HUES6 (cell line): Measurements from ENCODE around the gene COL4A2.

ENCODE experiments used
- H3K27ac ChIP-seq: 2 replicates; pipeline ENCODE4 v1.7.0; 2013; ENCODE audit warnings: low read depth, mild to moderate bottlenecking, low read length, inconsistent platforms
- H3K27me3 ChIP-seq: 2 replicates; pipeline ENCODE4 v1.6.1; 2013; ENCODE audit warnings: low read length; ENCODE audit not compliant: control insufficient read depth, insufficient read depth
- H3K36me3 ChIP-seq: 2 replicates; pipeline ENCODE4 v1.6.1; 2013; ENCODE audit warnings: low read length; ENCODE audit not compliant: control insufficient read depth, insufficient read depth
- H3K4me1 ChIP-seq: 2 replicates; pipeline ENCODE4 v1.6.1; 2013; ENCODE audit warnings: low read length; ENCODE audit not compliant: control insufficient read depth, insufficient read depth
- H3K4me3 ChIP-seq: 2 replicates; pipeline ENCODE4 v1.5.1; 2013; ENCODE audit warnings: low read depth, low read length
- H3K9ac ChIP-seq: one replicate; pipeline ENCODE4 v1.6.1; 2013; ENCODE audit warnings: mild to moderate bottlenecking, low read length
- H3K9me3 ChIP-seq: 2 replicates; pipeline ENCODE4 v1.6.1; 2013; ENCODE audit warnings: low read depth, low read length; ENCODE audit not compliant: control insufficient read depth, insufficient read depth

COL4A2 gene

GRCh38 chr13:110546378-110546777 lies 239.3 kb downstream of the COL4A2 start:
- Histone ChIP-seq H3K27me3 (no peaks in the 10 kb centered on the region), H3K9ac (no peak overlapping the region), H3K4me1 (peaks cover 9% of the 10 kb centered on the region; the same call in 1 of the 2 replicates), H3K4me3 (no peak overlapping the region), H3K36me3 (peaks cover 15% of the 10 kb centered on the region; the same call in 1 of the 2 replicates), H3K9me3 (peaks cover 14% of the 10 kb centered on the region; the same call in 1 of the 2 replicates), H3K27ac (no peak overlapping the region)

- Histone ChIP-seq H3K4me1 (peaks cover 7% of the 10 kb centered on the region; the same call in 1 of the 2 replicates), H3K27ac (no peak overlapping the region), H3K4me3 (no peak overlapping the region)
Measured at GRCh38 chr13:110546926-110547325, 239.8 kb downstream of the COL4A2 start.

GRCh38 chr13:110548891-110549794 lies 242.1 kb downstream of the COL4A2 start:
- Histone ChIP-seq H3K4me3 (no peak overlapping the region), H3K27ac (no peak overlapping the region), H3K9me3 (peaks cover 14% of the 10 kb centered on the region; the same call in 1 of the 2 replicates), H3K36me3 (peaks cover 15% of the 10 kb centered on the region; the same call in 1 of the 2 replicates), H3K27me3 (no peaks in the 10 kb centered on the region), H3K9ac (no peak overlapping the region), H3K4me1 (peaks cover 7% of the 10 kb centered on the region; the same call in 1 of the 2 replicates)

More at GRCh38 chr13:110546926-110547325, 239.8 kb downstream of the COL4A2 start:
- H3K36me3 ChIP-seq, result peaks cover 15% of the 10 kb centered on the region; the same call in 1 of the 2 replicates
- H3K27me3 ChIP-seq, result no peaks in the 10 kb centered on the region
- H3K9me3 ChIP-seq, result peaks cover 14% of the 10 kb centered on the region; the same call in 1 of the 2 replicates
- H3K9ac ChIP-seq, result no peak overlapping the region

- Histone ChIP-seq H3K9me3 (peaks cover 9% of the 10 kb centered on the region; the same call in 1 of the 2 replicates), H3K4me3 (no peak overlapping the region), H3K27me3 (no peaks in the 10 kb centered on the region)
Measured at GRCh38 chr13:110549795-110550160, 242.7 kb downstream of the COL4A2 start.

GRCh38 chr13:110551284-110551683 lies 244.2 kb downstream of the COL4A2 start:
- H3K9me3 ChIP-seq, result peaks cover 4% of the 10 kb centered on the region; the same call in 1 of the 2 replicates
- H3K27ac ChIP-seq, result no peak overlapping the region
- H3K4me1 ChIP-seq, result peaks cover 19% of the 10 kb centered on the region; the same call in 1 of the 2 replicates
- H3K36me3 ChIP-seq, result peaks cover 12% of the 10 kb centered on the region; the same call in 1 of the 2 replicates
- H3K4me3 ChIP-seq, result no peak overlapping the region
- H3K9ac ChIP-seq, result no peak overlapping the region
- no peaks in the 10 kb centered on the region for H3K27me3 ChIP-seq

More at GRCh38 chr13:110549795-110550160, 242.7 kb downstream of the COL4A2 start:
- peaks cover 10% of the 10 kb centered on the region; the same call in 1 of the 2 replicates for H3K4me1 ChIP-seq
- no peak overlapping the region for H3K9ac ChIP-seq
- H3K27ac ChIP-seq, result no peak overlapping the region
- H3K36me3 ChIP-seq, result peaks cover 12% of the 10 kb centered on the region; the same call in 1 of the 2 replicates

- no peak overlapping the region for H3K9ac ChIP-seq
- H3K27ac ChIP-seq, result no peak overlapping the region
- peaks cover 19% of the 10 kb centered on the region; the same call in 1 of the 2 replicates for H3K4me1 ChIP-seq
- no peak overlapping the region for H3K4me3 ChIP-seq
- H3K36me3 ChIP-seq, result peaks cover 16% of the 10 kb centered on the region
- no peaks in the 10 kb centered on the region for H3K27me3 ChIP-seq
- no peaks in the 10 kb centered on the region for H3K9me3 ChIP-seq
Measured at GRCh38 chr13:110552767-110553166, 245.7 kb downstream of the COL4A2 start.

- Histone ChIP-seq H3K4me1 (peaks cover 19% of the 10 kb centered on the region; the same call in 1 of the 2 replicates), H3K27me3 (no peaks in the 10 kb centered on the region), H3K9me3 (no peaks in the 10 kb centered on the region), H3K9ac (no peak overlapping the region), H3K27ac (no peak overlapping the region), H3K36me3 (peaks cover 18% of the 10 kb centered on the region), H3K4me3 (no peak overlapping the region)
Measured at GRCh38 chr13:110553417-110553816, 246.3 kb downstream of the COL4A2 start.

- H3K4me1 ChIP-seq, result peaks cover 21% of the 10 kb centered on the region; the same call in 1 of the 2 replicates
- peaks cover 17% of the 10 kb centered on the region for H3K36me3 ChIP-seq
- no peaks in the 10 kb centered on the region for H3K9me3 ChIP-seq
- no peak overlapping the region for H3K9ac ChIP-seq
- H3K4me3 ChIP-seq, result no peak overlapping the region
- H3K27me3 ChIP-seq, result no peaks in the 10 kb centered on the region
- no peak overlapping the region for H3K27ac ChIP-seq
Measured at GRCh38 chr13:110554227-110554836, 247.2 kb downstream of the COL4A2 start.

GRCh38 chr13:110554946-110555345 lies 247.9 kb downstream of the COL4A2 start:
- Histone ChIP-seq H3K4me1 (peaks cover 27% of the 10 kb centered on the region), H3K9me3 (no peaks in the 10 kb centered on the region), H3K36me3 (peaks cover 22% of the 10 kb centered on the region), H3K27ac (no peak overlapping the region), H3K9ac (no peak overlapping the region), H3K27me3 (no peaks in the 10 kb centered on the region), H3K4me3 (no peak overlapping the region)

GRCh38 chr13:110555601-110556223 lies 248.6 kb downstream of the COL4A2 start:
- no peaks in the 10 kb centered on the region for H3K27me3 ChIP-seq
- peaks cover 31% of the 10 kb centered on the region for H3K4me1 ChIP-seq
- no peak overlapping the region for H3K9ac ChIP-seq
- H3K27ac ChIP-seq, result no peak overlapping the region
- peaks cover 22% of the 10 kb centered on the region for H3K36me3 ChIP-seq
- H3K4me3 ChIP-seq, result no peak overlapping the region
- H3K9me3 ChIP-seq, result no peaks in the 10 kb centered on the region
